ENCODE results near the gene LRCOL1.

- TF ChIP-seq CTCF (IDR thresholded peaks at IDR 0.05; ENCODE audit: low read length) (no peak), EZH2 (IDR thresholded peaks at IDR 0.05; ENCODE audit: borderline replicate concordance, low read length) (no peak)
These were observed 21.3 kb downstream of the LRCOL1 start for GRCh38 chr12:132588821-132589669.
